NCI-H460 (cell line): ENCODE results near the gene CEBPA. TPM values are rescaled to one million over a fixed set of nuclear protein-coding genes. Genes with fewer than 3 reads are reported as not detected.

Experiments
- DNase-seq: peaks from one replicate; pipeline ENCODE4 v3.0.0-alpha.2; 2016; ENCODE audit warnings: low read depth; ENCODE audit errors: extremely low read depth
- polyA plus RNA-seq: library from polyadenylated mRNA; depleted of rRNA; stranded (reverse); fragments of >200 nt; gene quantifications from 2 replicates; pipeline ENCODE4 v1.2.3, GENCODE V29; 2014; cell fraction: nucleus; rRNA removed
- total RNA-seq: library from RNA; depleted of rRNA; stranded (reverse); fragments of >200 nt; shearing (Covaris generic); gene quantifications from 2 replicates; pipeline ENCODE4 v1.2.3, GENCODE V29; 2014; rRNA removed

Gene CEBPA
- total RNA-seq, result 6.3 and 6.5 TPM in 2 replicates
- 6.0 and 6.5 TPM in 2 replicates for polyA plus RNA-seq

GRCh38 chr19:33302175-33302973, at the start of gene CEBPA:
Gene CEBPA (minus strand): TSS chr19:33302534. CDS start chr19:33302414, 120 bp downstream.
- peak; percentile 78 for DNase-seq

- DNase-seq, result no peak
These were observed 48.4 kb upstream of the CEBPA start for GRCh38 chr19:33350538-33351309.

- DNase-seq, result no peak
These were observed 47.3 kb upstream of the CEBPA start for GRCh38 chr19:33349319-33350289.

GRCh38 chr19:33348301-33349010, 46.1 kb upstream of the CEBPA start:
- DNase-seq, result no peak

- no peak for DNase-seq
These were observed 45.0 kb upstream of the CEBPA start for GRCh38 chr19:33347300-33347699.

- DNase-seq, result no peak
These were observed 44.3 kb upstream of the CEBPA start for GRCh38 chr19:33346665-33347064.

GRCh38 chr19:33345163-33345562, 42.8 kb upstream of the CEBPA start:
- DNase-seq, result no peak

GRCh38 chr19:33344573-33344925, 42.2 kb upstream of the CEBPA start:
- no peak for DNase-seq

- no peak for DNase-seq
These were observed 41.7 kb upstream of the CEBPA start for GRCh38 chr19:33343859-33344572.

- no peak for DNase-seq
These were observed 41.0 kb upstream of the CEBPA start for GRCh38 chr19:33343301-33343700.

- no peak for DNase-seq
These were observed 38.7 kb upstream of the CEBPA start for GRCh38 chr19:33340991-33341390.

GRCh38 chr19:33339016-33339984, 37.0 kb upstream of the CEBPA start:
- no peak for DNase-seq

- no peak for DNase-seq
These were observed 33.1 kb upstream of the CEBPA start for GRCh38 chr19:33335446-33335845.

- no peak for DNase-seq
These were observed 31.9 kb upstream of the CEBPA start for GRCh38 chr19:33334271-33334670.

- no peak for DNase-seq
These were observed 31.3 kb upstream of the CEBPA start for GRCh38 chr19:33333642-33334041.

- DNase-seq, result no peak
These were observed 30.8 kb upstream of the CEBPA start for GRCh38 chr19:33333151-33333550.

GRCh38 chr19:33332248-33332647, 29.9 kb upstream of the CEBPA start:
- no peak for DNase-seq

GRCh38 chr19:33329736-33330135, 27.4 kb upstream of the CEBPA start:
- no peak for DNase-seq
